Measurements from ENCODE around the gene GTF3C1.
"Not testable (repeated sequence)": the region's sequence is repeated elsewhere in the genome, so short reads cannot be mapped to it uniquely, and the experiment has no call there.

The GTF3C1 gene

GRCh38 chr16:27458258-27458657, 91.5 kb downstream of the GTF3C1 start:
- Histone ChIP-seq H3K27me3 (ENCODE audit: low read depth, low read length) (no peaks in the 10 kb centered on the region), H3K9ac (ENCODE audit: low read length) (no peak overlapping the region), H3K4me3 (ENCODE audit: low read length) (no peak overlapping the region), H3K36me3 (replicated peaks; ENCODE audit: low read depth, low read length) (peaks cover 10% of the 10 kb centered on the region), H3K79me2 (ENCODE audit: low read length) (no peaks in the 10 kb centered on the region), H3K4me1 (ENCODE audit: low read length) (peaks cover 29% of the 10 kb centered on the region), H3K27ac (ENCODE audit: low read length) (no peak overlapping the region), H3K9me3 (ENCODE audit: insufficient read depth, low read length) (peaks cover 4% of the 10 kb centered on the region; the same call in 1 of the 2 replicates), H2AFZ (ENCODE audit: low read depth, low read length) (no peak overlapping the region), H4K20me1 (ENCODE audit: insufficient read depth, low read length) (no peaks in the 10 kb centered on the region), H3K4me2 (ENCODE audit: low read length) (no peak overlapping the region)
- no peak for TF ChIP-seq EZH2phosphoT487 (IDR thresholded peaks at IDR 0.05; ENCODE audit: low read depth)
- no peak for TF ChIP-seq CTCF (IDR thresholded peaks at IDR 0.05; ENCODE audit: low read depth, low read length)

DNA sequence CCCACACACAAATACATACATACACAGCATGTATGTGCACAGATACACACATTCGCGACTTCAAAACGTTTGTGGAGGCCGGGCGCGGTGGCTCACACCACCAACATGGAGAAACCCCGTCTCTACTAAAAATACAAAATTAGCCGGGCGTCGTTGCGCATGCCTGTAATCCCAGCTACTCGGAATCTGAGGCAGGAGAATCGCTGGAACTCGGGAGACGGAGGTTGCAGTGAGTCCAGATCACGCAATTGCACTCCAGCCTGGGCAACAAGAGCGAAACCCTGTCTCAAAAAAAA, 92.2 kb downstream of the GTF3C1 start:
- H3K9ac ChIP-seq (ENCODE audit: low read length), result not testable (repeated sequence)

DNA sequence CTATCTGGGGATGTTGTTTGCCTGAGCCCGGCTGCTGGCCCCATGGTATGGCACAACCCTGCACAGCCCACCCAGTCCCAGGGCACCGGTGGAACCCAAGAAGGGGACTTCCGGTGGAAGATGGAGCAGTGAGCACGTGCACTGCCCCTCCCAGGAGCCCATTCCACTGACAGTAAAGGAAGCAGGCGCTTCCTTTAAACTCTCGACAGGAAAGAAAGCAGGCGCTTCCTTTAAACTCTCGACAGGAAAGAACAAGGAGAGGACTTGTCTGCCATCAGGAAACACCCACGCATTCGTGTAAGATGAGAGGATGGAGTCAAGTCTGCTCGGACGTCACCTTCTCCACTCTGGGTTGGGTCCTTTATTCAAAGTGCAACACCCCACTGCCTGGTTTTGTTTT, 94.0 kb downstream of the GTF3C1 start:
- TF ChIP-seq CTCF (IDR thresholded peaks at IDR 0.05; ENCODE audit: low read depth, low read length), result no peak
- TF ChIP-seq EZH2phosphoT487 (IDR thresholded peaks at IDR 0.05; ENCODE audit: low read depth), result no peak
- no peaks in the 10 kb centered on the region for H4K20me1 ChIP-seq (ENCODE audit: insufficient read depth, low read length)

More for the DNA sequence above, 92.2 kb downstream of the GTF3C1 start:
- not testable (repeated sequence) for H3K79me2 ChIP-seq (ENCODE audit: low read length); H2AFZ ChIP-seq (ENCODE audit: low read depth, low read length); H3K27me3 ChIP-seq (ENCODE audit: low read depth, low read length); H3K27ac ChIP-seq (ENCODE audit: low read length); H3K4me2 ChIP-seq (ENCODE audit: low read length); H4K20me1 ChIP-seq (ENCODE audit: insufficient read depth, low read length); H3K4me3 ChIP-seq (ENCODE audit: low read length); H3K9me3 ChIP-seq (ENCODE audit: insufficient read depth, low read length)
- Histone ChIP-seq H3K4me1 (ENCODE audit: low read length) (peaks cover 37% of the 10 kb centered on the region), H3K36me3 (replicated peaks; ENCODE audit: low read depth, low read length) (peaks cover 17% of the 10 kb centered on the region)

DNA sequence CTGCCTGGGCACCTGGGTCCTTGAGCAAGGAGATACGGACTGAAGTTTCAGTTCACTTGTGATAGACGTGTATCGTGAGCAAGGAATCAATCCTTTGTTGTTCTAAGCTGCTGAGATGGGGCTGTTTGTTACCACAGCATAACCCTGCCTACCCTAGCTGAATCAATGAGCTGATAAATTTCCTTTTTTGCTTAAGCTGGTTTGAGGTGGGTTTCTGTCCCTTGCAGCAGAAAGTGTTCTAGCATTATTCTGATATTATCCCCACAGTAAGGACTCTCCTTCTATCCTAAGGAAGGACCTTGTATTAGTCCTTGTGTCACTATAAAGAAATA, 96.3 kb downstream of the GTF3C1 start:
- Histone ChIP-seq H3K27me3 (ENCODE audit: low read depth, low read length) (no peaks in the 10 kb centered on the region), H2AFZ (ENCODE audit: low read depth, low read length) (no peak overlapping the region), H3K9me3 (ENCODE audit: insufficient read depth, low read length) (peaks cover 4% of the 10 kb centered on the region; the same call in 1 of the 2 replicates), H3K27ac (ENCODE audit: low read length) (peak overlapping the region; percentile 68), H4K20me1 (ENCODE audit: insufficient read depth, low read length) (no peaks in the 10 kb centered on the region), H3K4me1 (ENCODE audit: low read length) (peaks cover 75% of the 10 kb centered on the region), H3K36me3 (replicated peaks; ENCODE audit: low read depth, low read length) (peaks cover 50% of the 10 kb centered on the region), H3K4me3 (ENCODE audit: low read length) (no peak overlapping the region), H3K79me2 (ENCODE audit: low read length) (0 out of 2 replicates have a peak, but pooled peaks cover 4% of the 10 kb centered on the region), H3K4me2 (ENCODE audit: low read length) (no peak overlapping the region), H3K9ac (ENCODE audit: low read length) (no peak overlapping the region)
- TF ChIP-seq CTCF (IDR thresholded peaks at IDR 0.05; ENCODE audit: low read depth, low read length) (no peak), EZH2phosphoT487 (IDR thresholded peaks at IDR 0.05; ENCODE audit: low read depth) (no peak)

More for the DNA sequence above, 94.0 kb downstream of the GTF3C1 start:
- peaks cover 4% of the 10 kb centered on the region; the same call in 1 of the 2 replicates for H3K9me3 ChIP-seq (ENCODE audit: insufficient read depth, low read length)
- no peak overlapping the region for H3K4me2 ChIP-seq (ENCODE audit: low read length)
- H3K9ac ChIP-seq (ENCODE audit: low read length), result no peak overlapping the region
- 0 out of 2 replicates have a peak, but pooled peaks cover 4% of the 10 kb centered on the region for H3K79me2 ChIP-seq (ENCODE audit: low read length)
- H3K4me3 ChIP-seq (ENCODE audit: low read length), result no peak overlapping the region
- H3K4me1 ChIP-seq (ENCODE audit: low read length), result peaks cover 53% of the 10 kb centered on the region
- peaks cover 31% of the 10 kb centered on the region for H3K36me3 ChIP-seq (replicated peaks; ENCODE audit: low read depth, low read length)
- no peak overlapping the region for H2AFZ ChIP-seq (ENCODE audit: low read depth, low read length)
- no peaks in the 10 kb centered on the region for H3K27me3 ChIP-seq (ENCODE audit: low read depth, low read length)
- H3K27ac ChIP-seq (ENCODE audit: low read length), result no peak overlapping the region

All from OCI-LY3 (cell line).